Cardiac septum (tissue), 1 donor: ENCODE data around the gene LDLRAD3. TPM values are rescaled to one million over a fixed set of nuclear protein-coding genes. Genes with fewer than 3 reads are reported as not detected.
"Not testable (repeated sequence)": the region's sequence is repeated elsewhere in the genome, so short reads cannot be mapped to it uniquely, and the experiment has no call there.

Source experiments
- DNase-seq: peaks from one replicate; pipeline ENCODE4 v3.0.0-alpha.2; 2020; ENCODE audit warnings: low spot score
- intact Hi-C: fragments of 100-400 bp; cut with DNase I; formaldehyde crosslinking; loops from one replicate; pipeline ENCODE4 v1.14.0; 2022
- total RNA-seq: library from RNA; stranded (reverse); fragmentation: NEBNext Ultra II Directional; extraction: Animal tissue kit (Norgen Biotek cat#: 25700); gene quantifications from one replicate; pipeline ENCODE4 v1.2.1, GENCODE V29; 2021
- donor health status: DM: no; HTN: no; CAD: no.

Gene LDLRAD3
- total RNA-seq, 1 donor from 2014 or later, result 4.4 TPM

DNA sequence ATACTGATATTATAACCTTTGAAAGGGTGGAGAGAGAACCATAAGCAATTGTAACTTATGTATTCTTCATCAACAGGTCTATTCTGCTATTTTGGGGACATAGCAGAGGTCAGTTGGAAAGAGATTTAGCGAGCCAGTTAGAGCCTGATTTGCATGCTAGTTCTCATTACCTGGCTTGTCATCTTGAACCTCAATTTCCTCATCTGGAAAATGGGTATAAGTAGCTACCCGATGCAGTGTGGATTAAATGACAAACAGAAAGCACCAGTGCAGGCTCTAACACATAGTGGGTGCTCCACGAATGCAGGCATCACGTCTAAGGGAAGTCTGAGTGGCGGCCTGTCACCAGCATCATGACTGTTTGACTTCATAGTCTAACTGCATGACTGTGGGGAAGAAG lies 67.7 kb downstream of the LDLRAD3 start:
- DNase-seq, result no peak
- intact Hi-C loops, result loop anchor here (2.0 to 5.0 kb wide), 2 partner anchors 44 to 63 kb away; no protein-coding TSS in a partner anchor

DNA sequence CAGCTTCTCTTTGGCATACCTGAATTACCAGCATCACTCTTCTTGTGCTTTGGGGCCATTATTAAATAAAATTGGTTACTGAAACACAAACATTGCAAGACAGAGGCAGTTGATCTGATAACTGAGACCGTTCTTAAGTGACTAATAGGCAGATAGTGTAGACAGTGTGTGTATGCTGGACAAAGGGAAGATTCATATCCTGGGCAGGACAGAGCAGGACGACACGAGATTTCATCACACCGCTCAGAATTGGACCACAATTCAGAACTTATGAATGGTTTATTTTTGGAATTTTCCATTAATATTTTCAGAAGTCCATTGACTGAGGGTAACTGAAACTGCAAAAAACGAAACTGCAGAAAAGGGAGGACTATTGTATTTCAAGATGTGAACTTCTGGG lies 68.6 kb downstream of the LDLRAD3 start:
- intact Hi-C loops, result loop anchor here (5.0 kb wide), 1 partner anchor 45 kb away; no protein-coding TSS in a partner anchor
- no peak for DNase-seq

DNA sequence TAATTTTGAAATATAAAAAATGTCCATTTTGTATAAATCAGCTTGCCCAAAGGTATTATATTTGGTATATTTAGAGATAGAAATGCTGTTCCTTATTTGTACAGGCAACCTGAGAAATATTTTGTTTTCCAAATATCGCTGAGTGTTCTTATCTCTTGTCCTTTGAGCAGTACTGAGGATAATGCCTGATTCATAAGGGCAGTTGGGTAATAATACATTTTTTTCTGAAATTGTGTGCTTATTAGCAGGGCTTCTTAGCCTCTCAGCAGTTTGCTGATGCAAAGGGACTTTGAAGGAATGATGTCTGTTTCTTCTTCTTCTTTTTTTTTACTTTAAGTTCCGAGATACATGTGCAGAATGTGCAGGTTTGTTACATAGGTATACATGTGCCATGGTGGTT lies 69.1 kb downstream of the LDLRAD3 start:
- intact Hi-C loops, result loop anchor here (5.0 kb wide), 1 partner anchor 46 kb away; no protein-coding TSS in a partner anchor
- no peak for DNase-seq

GRCh38 chr11:36013446-36013845 lies 69.6 kb downstream of the LDLRAD3 start:
- not testable (repeated sequence) for DNase-seq
- intact Hi-C loops, result loop anchor here (5.0 kb wide), 1 partner anchor 46 kb away; no protein-coding TSS in a partner anchor

GRCh38 chr11:36013950-36014897 lies 70.4 kb downstream of the LDLRAD3 start:
- intact Hi-C loops, result loop anchor here (5.0 kb wide), 1 partner anchor 47 kb away; no protein-coding TSS in a partner anchor
- DNase-seq, result no peak

- intact Hi-C loops, result loop anchor here (5.0 kb wide), 1 partner anchor 48 kb away; no protein-coding TSS in a partner anchor
- no peak for DNase-seq
Measured at GRCh38 chr11:36014898-36015665, 71.2 kb downstream of the LDLRAD3 start.

DNA sequence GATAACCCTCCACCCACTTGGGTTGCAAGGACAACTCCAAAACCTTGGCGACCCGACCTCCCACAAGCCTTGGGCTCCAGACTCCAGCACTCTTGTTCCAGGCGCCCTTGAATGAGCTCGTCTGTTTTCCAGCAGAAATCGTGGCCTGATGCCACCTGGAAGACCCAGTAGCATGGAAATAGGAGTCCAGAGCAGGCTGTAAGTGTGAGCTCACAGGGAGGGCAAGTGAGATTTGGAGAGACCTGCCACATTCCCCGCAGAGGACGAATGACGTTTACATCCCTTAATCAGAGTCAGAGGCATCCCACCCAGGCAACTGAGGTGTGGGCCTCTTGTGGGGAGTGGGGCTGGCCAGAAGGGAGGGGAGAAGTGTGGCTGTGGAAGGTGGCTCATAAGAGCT lies 71.9 kb downstream of the LDLRAD3 start:
- no peak for DNase-seq
- intact Hi-C loops, result no loop called here

GRCh38 chr11:36016263-36016662 lies 72.4 kb downstream of the LDLRAD3 start:
- intact Hi-C loops, result no loop called here
- DNase-seq, result no peak

- intact Hi-C loops, result no loop called here
- DNase-seq, result no peak
Measured at GRCh38 chr11:36016709-36017108, 72.8 kb downstream of the LDLRAD3 start.

- no peak for DNase-seq
- intact Hi-C loops, result no loop called here
Measured at GRCh38 chr11:36019005-36019596, 75.2 kb downstream of the LDLRAD3 start.

- intact Hi-C loops, result no loop called here
- no peak for DNase-seq
Measured at GRCh38 chr11:36019722-36020121, 75.9 kb downstream of the LDLRAD3 start.

- no peak for DNase-seq
- intact Hi-C loops, result no loop called here
Measured at GRCh38 chr11:36022882-36023281, 79.0 kb downstream of the LDLRAD3 start.

DNA sequence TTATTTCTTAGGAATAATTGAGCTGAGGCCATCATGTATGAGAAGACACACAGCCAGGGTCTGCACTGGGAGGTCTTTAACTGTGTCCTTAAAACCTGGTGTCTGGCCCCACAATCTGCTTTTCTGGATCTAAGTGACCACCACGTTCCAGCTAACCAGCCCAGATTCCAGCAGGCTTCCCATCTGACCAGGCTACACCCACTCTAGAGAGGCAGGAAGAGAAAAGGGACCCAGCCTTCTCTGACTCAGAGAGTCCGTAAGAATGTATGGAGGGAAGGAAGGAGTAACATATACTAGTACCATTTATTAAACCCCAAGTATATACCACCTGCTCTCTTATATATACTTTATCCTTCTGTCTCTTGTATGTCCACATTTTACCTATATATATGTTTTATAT lies 80.1 kb downstream of the LDLRAD3 start:
- intact Hi-C loops, result no loop called here
- DNase-seq, result no peak

- intact Hi-C loops, result no loop called here
- no peak for DNase-seq
Measured at GRCh38 chr11:36024716-36025115, 80.9 kb downstream of the LDLRAD3 start.

DNA sequence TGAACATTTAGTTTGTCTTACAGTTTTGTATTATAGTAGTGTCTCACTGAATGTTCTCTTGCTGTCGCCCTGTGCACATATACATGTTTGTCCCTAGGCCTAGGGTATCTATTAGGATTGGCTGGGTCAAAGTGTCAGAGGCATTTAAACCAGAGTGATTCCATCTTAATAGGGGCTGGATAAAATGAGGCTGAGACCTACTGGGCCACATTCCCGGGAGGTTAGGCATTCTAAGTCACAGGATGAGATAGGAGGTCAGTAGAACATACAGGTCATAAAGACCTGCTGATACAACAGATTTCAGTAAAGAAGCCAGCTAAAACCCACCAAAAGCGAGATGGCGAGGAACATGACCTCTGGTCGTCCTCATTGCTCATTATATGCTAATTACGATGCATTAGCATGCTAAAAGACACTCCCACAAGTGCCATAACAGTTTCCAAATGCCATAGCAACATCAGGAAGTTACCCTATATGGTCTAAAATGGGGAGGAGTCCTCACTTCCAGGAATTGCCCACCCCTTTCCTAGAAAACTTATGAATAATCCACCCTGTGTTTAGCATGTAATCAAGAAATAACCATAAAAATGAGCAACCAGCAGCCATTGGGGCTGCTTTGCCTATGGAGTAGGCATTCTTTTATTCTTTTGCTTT lies 82.6 kb downstream of the LDLRAD3 start:
- DNase-seq, result no peak
- intact Hi-C loops, result no loop called here

DNA sequence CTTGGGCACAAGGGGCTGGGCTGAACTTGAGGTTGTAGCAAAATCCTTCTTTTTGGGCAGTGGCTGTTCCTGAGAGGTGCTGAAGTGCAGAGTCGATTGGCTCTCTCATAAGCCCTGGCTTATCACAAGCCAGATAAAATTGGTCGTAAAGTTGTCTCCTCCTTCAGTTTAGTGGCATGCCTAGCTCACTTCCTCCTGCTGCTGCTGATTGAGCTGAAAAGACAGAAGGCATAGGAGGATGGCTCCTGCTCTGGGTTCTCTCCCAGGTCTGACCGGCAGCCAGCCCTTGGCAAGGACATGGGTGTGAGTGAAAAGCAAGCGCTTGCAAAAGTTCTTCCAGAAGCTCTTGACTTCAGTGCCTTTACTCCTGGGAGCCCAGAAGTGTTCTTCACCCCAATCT lies 83.9 kb downstream of the LDLRAD3 start:
- no peak for DNase-seq
- intact Hi-C loops, result no loop called here

DNA sequence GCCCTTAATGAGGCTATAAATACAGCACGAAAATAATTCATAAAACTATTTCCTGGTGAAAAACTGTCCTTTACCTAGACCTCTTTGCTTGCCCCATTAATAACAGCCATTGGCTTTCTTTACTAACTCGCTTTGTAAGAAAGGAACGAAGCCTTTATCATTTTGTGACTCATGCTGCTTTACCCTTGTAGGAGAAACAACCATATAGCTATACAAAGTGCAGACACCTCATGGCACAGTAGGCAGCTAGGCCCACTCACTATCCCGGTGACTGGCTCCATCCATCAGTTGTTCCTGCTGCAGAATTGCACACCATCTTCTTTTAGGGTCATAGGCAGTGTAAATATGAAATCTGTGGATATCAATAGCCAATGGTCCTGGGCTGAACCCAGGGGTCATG lies 85.8 kb downstream of the LDLRAD3 start:
- DNase-seq, result no peak
- intact Hi-C loops, result no loop called here

DNA sequence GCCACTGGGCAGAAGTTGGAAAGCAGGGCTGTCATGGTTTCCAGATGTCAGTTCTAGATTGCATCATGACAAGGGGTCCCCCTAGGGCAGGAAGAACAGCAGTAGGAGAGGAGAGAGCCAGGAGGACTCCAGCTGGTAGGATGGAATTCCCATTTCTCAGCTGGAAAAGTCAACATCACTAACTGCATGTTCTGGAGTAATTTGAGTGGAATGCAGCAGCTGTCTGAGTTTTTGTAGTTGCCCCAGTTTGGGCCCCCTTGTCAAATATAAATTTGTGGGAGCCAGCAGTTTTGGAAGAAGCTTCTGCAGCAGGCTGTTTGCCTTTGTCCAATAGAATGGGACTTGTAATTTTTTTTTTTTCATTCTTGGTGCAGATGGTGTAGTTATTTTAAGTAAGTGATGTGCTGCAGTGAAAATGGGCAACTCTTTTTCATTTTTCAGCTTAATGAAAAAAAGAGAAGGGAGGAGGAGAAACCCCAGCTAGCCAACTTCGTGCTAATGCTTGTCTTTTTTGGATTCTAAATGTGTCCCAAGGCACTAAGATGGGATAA lies 86.9 kb downstream of the LDLRAD3 start:
- DNase-seq, result no peak
- intact Hi-C loops, result no loop called here

- intact Hi-C loops, result no loop called here
- no peak for DNase-seq
Measured at GRCh38 chr11:36033082-36033751, 89.4 kb downstream of the LDLRAD3 start.
